WTC11 (cell line): ENCODE data around the gene GPATCH3. TPM values are rescaled to one million over a fixed set of nuclear protein-coding genes. Genes with fewer than 3 reads are reported as not detected.

Experiments
- ATAC-seq: fragments of 200-7000 bp; cut with Tn5 transposase; 2 replicates; pipeline ENCODE4 v1.10.0; 2021; ENCODE audit warnings: mild to moderate bottlenecking, moderate library complexity
- CTCF ChIA-PET: fragments of 300-600 bp; sonication (Branson Sonifier 250); formaldehyde crosslinking; loops from one replicate; lab custom pipeline; 2021; ENCODE audit warnings: antibody characterized with exemption; lab: Charles Lee
- POLR2A ChIA-PET: fragments of 350-600 bp; sonication (Branson Sonifier 250); formaldehyde crosslinking; loops from one replicate; lab custom pipeline; 2021; ENCODE audit warnings: antibody characterized with exemption; lab: Charles Lee
- DNase-seq: peaks from one replicate; pipeline ENCODE4 v3.0.0; 2021; ENCODE audit warnings: low spot score
- H3K27ac Mint-ChIP-seq: 2 replicates; pipeline ENCODE4 v1.8.0; 2021; ENCODE audit warnings: mixed read lengths
- H3K27me3 Mint-ChIP-seq: 2 replicates; pipeline ENCODE4 v1.8.0; 2021; ENCODE audit warnings: low read depth, mild to moderate bottlenecking, moderate library complexity, mixed read lengths
- H3K36me3 Mint-ChIP-seq: 2 replicates; pipeline ENCODE4 v1.8.0; 2021; ENCODE audit warnings: mixed read lengths
- H3K4me1 Mint-ChIP-seq: 2 replicates; pipeline ENCODE4 v1.8.0; 2022; ENCODE audit warnings: mixed read lengths
- H3K4me3 Mint-ChIP-seq: 2 replicates; pipeline ENCODE4 v1.8.0; 2021; ENCODE audit warnings: mild to moderate bottlenecking, moderate library complexity, mixed read lengths
- H3K9me3 Mint-ChIP-seq: 2 replicates; pipeline ENCODE4 v1.8.0; 2021; ENCODE audit warnings: mixed read lengths
- ATF1 ChIP-seq: sonication (generic); formaldehyde crosslinking; IDR thresholded peaks from 2 replicates; pipeline ENCODE4 v1.8.1; 2023; ENCODE audit warnings: mild to moderate bottlenecking, moderate library complexity, missing genetic modification reagents
- IRF1 ChIP-seq: sonication (generic); formaldehyde crosslinking; IDR thresholded peaks from 2 replicates; pipeline ENCODE4 v1.8.0; 2023; ENCODE audit warnings: missing genetic modification reagents
- NFYB ChIP-seq: sonication (generic); formaldehyde crosslinking; conservative IDR thresholded peaks from 2 replicates; pipeline ENCODE4 v1.8.0; 2022; ENCODE audit warnings: low read depth, missing genetic modification reagents
- NR3C1 ChIP-seq: sonication (generic); formaldehyde crosslinking; conservative IDR thresholded peaks from 2 replicates; pipeline ENCODE4 v1.8.1; 2023; ENCODE audit warnings: low read depth, mild to moderate bottlenecking, missing genetic modification reagents
- OVOL2 ChIP-seq: fragments of 250-450 bp; sonication (Bioruptor Pico); IDR thresholded peaks from 2 replicates; pipeline ENCODE4 v1.9.0; 2021; ENCODE audit warnings: mild to moderate bottlenecking, borderline replicate concordance
- SP1 ChIP-seq: sonication (generic); formaldehyde crosslinking; conservative IDR thresholded peaks from 2 replicates; pipeline ENCODE4 v1.8.1; 2022; ENCODE audit warnings: missing genetic modification reagents
- TCF7 ChIP-seq: sonication (generic); formaldehyde crosslinking; IDR thresholded peaks from 2 replicates; pipeline ENCODE4 v1.8.0; 2022; ENCODE audit warnings: mild to moderate bottlenecking, low read depth, missing genetic modification reagents, moderate library complexity
- ZNF121 ChIP-seq: sonication (generic); formaldehyde crosslinking; IDR thresholded peaks from 2 replicates; pipeline ENCODE4 v1.8.0; 2023; ENCODE audit warnings: missing genetic modification reagents
- ZNF138 ChIP-seq: sonication (generic); formaldehyde crosslinking; conservative IDR thresholded peaks from 2 replicates; pipeline ENCODE4 v1.8.1; 2022; ENCODE audit warnings: mild to moderate bottlenecking, moderate library complexity, missing genetic modification reagents
- ZNF219 ChIP-seq: sonication (generic); formaldehyde crosslinking; IDR thresholded peaks from 2 replicates; pipeline ENCODE4 v1.8.0; 2023; ENCODE audit warnings: missing genetic modification reagents, mild to moderate bottlenecking, borderline replicate concordance
- ZNF416 ChIP-seq: fragments of 250-450 bp; sonication (Bioruptor Pico); IDR thresholded peaks from 2 replicates; pipeline ENCODE4 v1.9.0; 2021; ENCODE audit warnings: mild to moderate bottlenecking, inconsistent platforms
- ZNF425 ChIP-seq: fragments of 250-450 bp; sonication (Bioruptor Pico); conservative IDR thresholded peaks from 2 replicates; pipeline ENCODE4 v1.9.0; 2021; ENCODE audit warnings: mild to moderate bottlenecking
- total RNA-seq: library from RNA; stranded (reverse); gene quantifications from 3 replicates; pipeline ENCODE4 v1.2.3, GENCODE V29; 2021
- TF ChIP-seq, protein P1 (sequence below): fragments of 250-450 bp; sonication (Bioruptor Pico); IDR thresholded peaks from 2 replicates; pipeline ENCODE4 v1.9.0; 2021; ENCODE audit warnings: mild to moderate bottlenecking, borderline replicate concordance
- TF ChIP-seq, protein P2 (sequence below): fragments of 250-450 bp; sonication (Bioruptor Pico); IDR thresholded peaks from 2 replicates; pipeline ENCODE4 v1.9.0; 2021; ENCODE audit warnings: mild to moderate bottlenecking
- TF ChIP-seq, protein P3 (sequence below): sonication (generic); formaldehyde crosslinking; IDR thresholded peaks from 2 replicates; pipeline ENCODE4 v1.8.1; 2023; ENCODE audit warnings: mild to moderate bottlenecking, missing genetic modification reagents, borderline replicate concordance
- TF ChIP-seq, protein P4 (sequence below): fragments of 250-450 bp; sonication (Bioruptor Pico); IDR thresholded peaks from 2 replicates; pipeline ENCODE4 v2.1.2; 2022; ENCODE audit warnings: mild to moderate bottlenecking, moderate library complexity
- TF ChIP-seq, protein P5 (sequence below): sonication (generic); formaldehyde crosslinking; IDR thresholded peaks from 2 replicates; pipeline ENCODE4 v1.8.1; 2023; ENCODE audit warnings: mild to moderate bottlenecking, moderate library complexity, missing genetic modification reagents
- TF ChIP-seq, protein P6 (sequence below): sonication (generic); formaldehyde crosslinking; IDR thresholded peaks from 2 replicates; pipeline ENCODE4 v1.8.1; 2022; ENCODE audit warnings: low read depth, mild to moderate bottlenecking, moderate library complexity, missing genetic modification reagents, borderline replicate concordance

The GPATCH3 gene
- total RNA-seq, 1 experiment from 2014 or later, result 19.2 TPM

- ATAC-seq, result peak; percentile 30; the same call in 1 of the 2 replicates
- TF ChIP-seq, protein P1, sequence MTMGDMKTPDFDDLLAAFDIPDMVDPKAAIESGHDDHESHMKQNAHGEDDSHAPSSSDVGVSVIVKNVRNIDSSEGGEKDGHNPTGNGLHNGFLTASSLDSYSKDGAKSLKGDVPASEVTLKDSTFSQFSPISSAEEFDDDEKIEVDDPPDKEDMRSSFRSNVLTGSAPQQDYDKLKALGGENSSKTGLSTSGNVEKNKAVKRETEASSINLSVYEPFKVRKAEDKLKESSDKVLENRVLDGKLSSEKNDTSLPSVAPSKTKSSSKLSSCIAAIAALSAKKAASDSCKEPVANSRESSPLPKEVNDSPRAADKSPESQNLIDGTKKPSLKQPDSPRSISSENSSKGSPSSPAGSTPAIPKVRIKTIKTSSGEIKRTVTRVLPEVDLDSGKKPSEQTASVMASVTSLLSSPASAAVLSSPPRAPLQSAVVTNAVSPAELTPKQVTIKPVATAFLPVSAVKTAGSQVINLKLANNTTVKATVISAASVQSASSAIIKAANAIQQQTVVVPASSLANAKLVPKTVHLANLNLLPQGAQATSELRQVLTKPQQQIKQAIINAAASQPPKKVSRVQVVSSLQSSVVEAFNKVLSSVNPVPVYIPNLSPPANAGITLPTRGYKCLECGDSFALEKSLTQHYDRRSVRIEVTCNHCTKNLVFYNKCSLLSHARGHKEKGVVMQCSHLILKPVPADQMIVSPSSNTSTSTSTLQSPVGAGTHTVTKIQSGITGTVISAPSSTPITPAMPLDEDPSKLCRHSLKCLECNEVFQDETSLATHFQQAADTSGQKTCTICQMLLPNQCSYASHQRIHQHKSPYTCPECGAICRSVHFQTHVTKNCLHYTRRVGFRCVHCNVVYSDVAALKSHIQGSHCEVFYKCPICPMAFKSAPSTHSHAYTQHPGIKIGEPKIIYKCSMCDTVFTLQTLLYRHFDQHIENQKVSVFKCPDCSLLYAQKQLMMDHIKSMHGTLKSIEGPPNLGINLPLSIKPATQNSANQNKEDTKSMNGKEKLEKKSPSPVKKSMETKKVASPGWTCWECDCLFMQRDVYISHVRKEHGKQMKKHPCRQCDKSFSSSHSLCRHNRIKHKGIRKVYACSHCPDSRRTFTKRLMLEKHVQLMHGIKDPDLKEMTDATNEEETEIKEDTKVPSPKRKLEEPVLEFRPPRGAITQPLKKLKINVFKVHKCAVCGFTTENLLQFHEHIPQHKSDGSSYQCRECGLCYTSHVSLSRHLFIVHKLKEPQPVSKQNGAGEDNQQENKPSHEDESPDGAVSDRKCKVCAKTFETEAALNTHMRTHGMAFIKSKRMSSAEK (CRISPR knock-in tag), result no peak
- TF ChIP-seq, protein P2, sequence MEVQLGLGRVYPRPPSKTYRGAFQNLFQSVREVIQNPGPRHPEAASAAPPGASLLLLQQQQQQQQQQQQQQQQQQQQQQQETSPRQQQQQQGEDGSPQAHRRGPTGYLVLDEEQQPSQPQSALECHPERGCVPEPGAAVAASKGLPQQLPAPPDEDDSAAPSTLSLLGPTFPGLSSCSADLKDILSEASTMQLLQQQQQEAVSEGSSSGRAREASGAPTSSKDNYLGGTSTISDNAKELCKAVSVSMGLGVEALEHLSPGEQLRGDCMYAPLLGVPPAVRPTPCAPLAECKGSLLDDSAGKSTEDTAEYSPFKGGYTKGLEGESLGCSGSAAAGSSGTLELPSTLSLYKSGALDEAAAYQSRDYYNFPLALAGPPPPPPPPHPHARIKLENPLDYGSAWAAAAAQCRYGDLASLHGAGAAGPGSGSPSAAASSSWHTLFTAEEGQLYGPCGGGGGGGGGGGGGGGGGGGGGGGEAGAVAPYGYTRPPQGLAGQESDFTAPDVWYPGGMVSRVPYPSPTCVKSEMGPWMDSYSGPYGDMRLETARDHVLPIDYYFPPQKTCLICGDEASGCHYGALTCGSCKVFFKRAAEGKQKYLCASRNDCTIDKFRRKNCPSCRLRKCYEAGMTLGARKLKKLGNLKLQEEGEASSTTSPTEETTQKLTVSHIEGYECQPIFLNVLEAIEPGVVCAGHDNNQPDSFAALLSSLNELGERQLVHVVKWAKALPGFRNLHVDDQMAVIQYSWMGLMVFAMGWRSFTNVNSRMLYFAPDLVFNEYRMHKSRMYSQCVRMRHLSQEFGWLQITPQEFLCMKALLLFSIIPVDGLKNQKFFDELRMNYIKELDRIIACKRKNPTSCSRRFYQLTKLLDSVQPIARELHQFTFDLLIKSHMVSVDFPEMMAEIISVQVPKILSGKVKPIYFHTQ (CRISPR knock-in tag), result no peak
- TF ChIP-seq NR3C1 (no peak), TCF7 (CRISPR knock-in tag) (no peak), IRF1 (no peak), NFYB (CRISPR knock-in tag) (no peak), SP1 (no peak), ZNF416 (no peak), ZNF138 (CRISPR knock-in tag) (no peak), ZNF121 (CRISPR knock-in tag) (no peak), OVOL2 (CRISPR knock-in tag) (no peak), ZNF425 (no peak), ZNF219 (CRISPR knock-in tag) (no peak), ATF1 (no peak)
- TF ChIP-seq, protein P3, sequence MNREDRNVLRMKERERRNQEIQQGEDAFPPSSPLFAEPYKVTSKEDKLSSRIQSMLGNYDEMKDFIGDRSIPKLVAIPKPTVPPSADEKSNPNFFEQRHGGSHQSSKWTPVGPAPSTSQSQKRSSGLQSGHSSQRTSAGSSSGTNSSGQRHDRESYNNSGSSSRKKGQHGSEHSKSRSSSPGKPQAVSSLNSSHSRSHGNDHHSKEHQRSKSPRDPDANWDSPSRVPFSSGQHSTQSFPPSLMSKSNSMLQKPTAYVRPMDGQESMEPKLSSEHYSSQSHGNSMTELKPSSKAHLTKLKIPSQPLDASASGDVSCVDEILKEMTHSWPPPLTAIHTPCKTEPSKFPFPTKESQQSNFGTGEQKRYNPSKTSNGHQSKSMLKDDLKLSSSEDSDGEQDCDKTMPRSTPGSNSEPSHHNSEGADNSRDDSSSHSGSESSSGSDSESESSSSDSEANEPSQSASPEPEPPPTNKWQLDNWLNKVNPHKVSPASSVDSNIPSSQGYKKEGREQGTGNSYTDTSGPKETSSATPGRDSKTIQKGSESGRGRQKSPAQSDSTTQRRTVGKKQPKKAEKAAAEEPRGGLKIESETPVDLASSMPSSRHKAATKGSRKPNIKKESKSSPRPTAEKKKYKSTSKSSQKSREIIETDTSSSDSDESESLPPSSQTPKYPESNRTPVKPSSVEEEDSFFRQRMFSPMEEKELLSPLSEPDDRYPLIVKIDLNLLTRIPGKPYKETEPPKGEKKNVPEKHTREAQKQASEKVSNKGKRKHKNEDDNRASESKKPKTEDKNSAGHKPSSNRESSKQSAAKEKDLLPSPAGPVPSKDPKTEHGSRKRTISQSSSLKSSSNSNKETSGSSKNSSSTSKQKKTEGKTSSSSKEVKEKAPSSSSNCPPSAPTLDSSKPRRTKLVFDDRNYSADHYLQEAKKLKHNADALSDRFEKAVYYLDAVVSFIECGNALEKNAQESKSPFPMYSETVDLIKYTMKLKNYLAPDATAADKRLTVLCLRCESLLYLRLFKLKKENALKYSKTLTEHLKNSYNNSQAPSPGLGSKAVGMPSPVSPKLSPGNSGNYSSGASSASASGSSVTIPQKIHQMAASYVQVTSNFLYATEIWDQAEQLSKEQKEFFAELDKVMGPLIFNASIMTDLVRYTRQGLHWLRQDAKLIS (CRISPR knock-in tag), result no peak
- TF ChIP-seq, protein P4, sequence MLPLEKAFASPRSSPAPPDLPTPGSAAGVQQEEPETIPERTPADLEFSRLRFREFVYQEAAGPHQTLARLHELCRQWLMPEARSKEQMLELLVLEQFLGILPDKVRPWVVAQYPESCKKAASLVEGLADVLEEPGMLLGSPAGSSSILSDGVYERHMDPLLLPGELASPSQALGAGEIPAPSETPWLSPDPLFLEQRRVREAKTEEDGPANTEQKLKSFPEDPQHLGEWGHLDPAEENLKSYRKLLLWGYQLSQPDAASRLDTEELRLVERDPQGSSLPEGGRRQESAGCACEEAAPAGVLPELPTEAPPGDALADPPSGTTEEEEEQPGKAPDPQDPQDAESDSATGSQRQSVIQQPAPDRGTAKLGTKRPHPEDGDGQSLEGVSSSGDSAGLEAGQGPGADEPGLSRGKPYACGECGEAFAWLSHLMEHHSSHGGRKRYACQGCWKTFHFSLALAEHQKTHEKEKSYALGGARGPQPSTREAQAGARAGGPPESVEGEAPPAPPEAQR, result no peak
- TF ChIP-seq, protein P5, sequence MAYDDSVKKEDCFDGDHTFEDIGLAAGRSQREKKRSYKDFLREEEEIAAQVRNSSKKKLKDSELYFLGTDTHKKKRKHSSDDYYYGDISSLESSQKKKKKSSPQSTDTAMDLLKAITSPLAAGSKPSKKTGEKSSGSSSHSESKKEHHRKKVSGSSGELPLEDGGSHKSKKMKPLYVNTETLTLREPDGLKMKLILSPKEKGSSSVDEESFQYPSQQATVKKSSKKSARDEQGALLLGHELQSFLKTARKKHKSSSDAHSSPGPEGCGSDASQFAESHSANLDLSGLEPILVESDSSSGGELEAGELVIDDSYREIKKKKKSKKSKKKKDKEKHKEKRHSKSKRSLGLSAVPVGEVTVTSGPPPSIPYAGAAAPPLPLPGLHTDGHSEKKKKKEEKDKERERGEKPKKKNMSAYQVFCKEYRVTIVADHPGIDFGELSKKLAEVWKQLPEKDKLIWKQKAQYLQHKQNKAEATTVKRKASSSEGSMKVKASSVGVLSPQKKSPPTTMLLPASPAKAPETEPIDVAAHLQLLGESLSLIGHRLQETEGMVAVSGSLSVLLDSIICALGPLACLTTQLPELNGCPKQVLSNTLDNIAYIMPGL (CRISPR knock-in tag), result no peak
- TF ChIP-seq, protein P6, sequence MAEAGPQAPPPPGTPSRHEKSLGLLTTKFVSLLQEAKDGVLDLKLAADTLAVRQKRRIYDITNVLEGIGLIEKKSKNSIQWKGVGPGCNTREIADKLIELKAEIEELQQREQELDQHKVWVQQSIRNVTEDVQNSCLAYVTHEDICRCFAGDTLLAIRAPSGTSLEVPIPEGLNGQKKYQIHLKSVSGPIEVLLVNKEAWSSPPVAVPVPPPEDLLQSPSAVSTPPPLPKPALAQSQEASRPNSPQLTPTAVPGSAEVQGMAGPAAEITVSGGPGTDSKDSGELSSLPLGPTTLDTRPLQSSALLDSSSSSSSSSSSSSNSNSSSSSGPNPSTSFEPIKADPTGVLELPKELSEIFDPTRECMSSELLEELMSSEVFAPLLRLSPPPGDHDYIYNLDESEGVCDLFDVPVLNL (CRISPR knock-in tag), result no peak
- no peaks in the 10 kb centered on the region for H3K27me3 Mint-ChIP-seq
- H3K27ac Mint-ChIP-seq, result peak overlapping the region; percentile 82; the same call in 1 of the 2 replicates
- DNase-seq, result no peak
- H3K9me3 Mint-ChIP-seq, result no peaks in the 10 kb centered on the region
- ChIA-PET POLR2A (interaction anchor here (0.8 kb wide), 1 partner anchor 10 kb away, joined by 3 read pairs; no protein-coding TSS in a partner anchor), CTCF (interaction anchor here (1.3 kb wide), 1 partner anchor 12 kb away, joined by 5 read pairs; the partner anchor contains the start of gene SFN)
- H3K4me1 Mint-ChIP-seq, result peaks cover 8% of the 10 kb centered on the region
- no peak overlapping the region for H3K4me3 Mint-ChIP-seq
- peaks cover 8% of the 10 kb centered on the region for H3K36me3 Mint-ChIP-seq
These were observed 25.4 kb downstream of the GPATCH3 start for GRCh38 chr1:26874896-26875295.
